ENCODE measurements around the gene TNFRSF14.
A peak's percentile ranks its signal among the peaks of the same experiment; 100 is the strongest.
"Not testable (repeated sequence)": the region's sequence is repeated elsewhere in the genome, so short reads cannot be mapped to it uniquely, and the experiment has no call there.

Gene TNFRSF14

DNA sequence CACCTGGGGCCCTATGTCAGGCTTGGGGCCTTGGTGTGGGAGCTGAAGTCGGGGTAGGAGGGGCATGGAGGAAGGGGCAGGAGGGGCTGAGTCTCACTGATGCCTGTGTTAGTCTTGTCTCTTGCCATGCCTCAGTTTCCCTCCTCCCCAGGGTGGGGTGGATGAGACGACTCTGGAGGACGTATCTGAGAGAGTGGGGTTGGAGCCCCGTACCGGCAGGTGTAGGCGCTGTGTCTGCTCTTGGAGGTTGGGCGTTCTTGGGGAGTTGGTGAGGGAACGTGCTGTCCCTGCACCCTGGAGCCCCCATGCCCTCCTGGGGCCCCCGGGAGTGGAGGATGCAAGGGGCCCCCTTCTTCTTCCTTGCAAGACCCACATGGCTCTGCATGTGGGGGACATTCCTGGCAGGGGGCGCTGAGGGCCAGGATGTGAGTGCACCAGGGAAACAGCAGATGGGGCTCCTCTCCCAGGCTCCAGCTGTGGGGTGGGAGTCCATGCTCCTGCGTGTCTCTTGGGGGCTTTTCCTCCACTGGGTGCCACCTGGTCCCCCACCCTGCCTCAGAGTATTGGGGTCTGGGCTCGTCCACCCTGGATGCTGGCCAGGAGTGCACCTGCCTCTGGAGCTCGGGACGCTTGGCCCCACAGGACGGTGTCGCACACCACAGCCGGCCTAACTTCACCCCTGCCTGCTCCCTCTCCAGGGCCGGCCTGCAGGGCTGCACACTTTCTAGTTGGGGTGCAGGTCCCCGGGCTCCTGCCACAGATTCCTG lies 1.4 kb upstream of the TNFRSF14 start:
- no peak for DNase-seq

DNA sequence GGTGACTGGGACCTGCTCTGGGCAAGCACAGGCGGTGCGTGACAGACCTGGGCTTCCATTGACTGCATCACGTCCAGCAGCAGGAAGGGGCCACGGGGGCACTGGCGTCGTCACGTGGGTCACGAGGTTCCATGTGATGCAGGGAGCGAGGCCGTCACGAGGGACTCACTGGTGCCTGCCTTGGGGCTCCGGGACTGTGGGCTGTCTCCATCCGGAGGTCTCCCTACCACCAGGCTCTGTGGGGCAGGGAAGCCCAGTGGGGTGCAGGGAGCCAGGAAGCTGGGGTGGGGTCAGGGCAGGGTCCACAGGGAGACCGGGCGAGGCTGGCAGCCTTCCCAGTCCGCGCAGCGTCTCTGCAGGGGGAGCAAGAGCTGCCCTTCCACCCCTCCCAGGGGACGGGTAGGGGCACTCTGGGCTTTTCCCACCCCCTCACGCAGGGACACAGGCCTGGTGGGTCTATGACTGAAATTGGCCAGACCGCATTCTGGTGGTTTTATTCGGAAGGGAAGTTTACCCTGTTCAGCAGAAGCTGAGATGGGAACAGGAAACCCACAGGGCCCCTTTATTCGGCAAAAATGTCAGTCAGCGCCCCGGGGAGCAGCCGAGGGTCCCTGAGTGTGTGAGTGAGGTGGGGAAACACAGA lies 416 bp upstream of the TNFRSF14 start:
- DNase-seq: peak; percentile 12

GRCh38 chr1:2556678-2557481 lies 709 bp downstream of the TNFRSF14 start:
- no peak for DNase-seq

- no peak for DNase-seq
These were observed 1.6 kb downstream of the TNFRSF14 start for GRCh38 chr1:2557482-2558400.

DNA sequence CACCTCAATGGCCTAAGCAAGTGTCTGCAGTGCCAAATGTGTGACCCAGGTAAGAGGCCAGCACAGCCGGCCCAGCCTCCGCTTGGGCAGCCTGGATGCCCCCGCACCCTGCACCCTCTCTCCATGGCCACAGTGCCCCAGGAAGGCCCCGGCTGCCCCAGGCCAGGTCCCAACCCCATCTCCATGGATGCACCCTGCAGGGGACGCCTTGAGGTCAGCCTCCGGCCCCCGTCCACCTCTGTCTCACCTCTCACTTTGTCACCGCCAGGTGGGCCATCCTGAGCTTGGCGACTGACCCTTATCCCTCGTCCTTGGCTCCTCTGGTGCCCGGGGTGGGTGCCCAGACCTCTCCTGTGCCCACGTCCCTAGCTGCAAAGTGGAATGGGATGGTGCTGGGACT lies 2.2 kb downstream of the TNFRSF14 start:
- no peak for DNase-seq

DNA sequence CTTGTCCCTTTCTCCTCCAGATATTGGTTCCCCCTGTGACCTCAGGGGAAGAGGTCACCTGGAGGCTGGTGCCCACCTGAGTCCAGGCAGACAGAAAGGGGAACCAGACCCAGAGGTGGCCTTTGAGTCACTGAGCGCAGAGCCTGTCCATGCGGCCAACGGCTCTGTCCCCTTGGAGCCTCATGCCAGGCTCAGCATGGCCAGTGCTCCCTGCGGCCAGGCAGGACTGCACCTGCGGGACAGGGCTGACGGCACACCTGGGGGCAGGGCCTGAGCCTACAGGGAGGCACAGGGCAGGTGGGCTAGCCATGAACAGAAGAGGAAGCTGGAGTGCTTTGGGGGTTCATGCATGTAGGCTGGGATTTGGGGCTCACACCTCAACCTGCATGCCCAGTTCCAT lies 2.7 kb downstream of the TNFRSF14 start:
- DNase-seq: no peak

DNA sequence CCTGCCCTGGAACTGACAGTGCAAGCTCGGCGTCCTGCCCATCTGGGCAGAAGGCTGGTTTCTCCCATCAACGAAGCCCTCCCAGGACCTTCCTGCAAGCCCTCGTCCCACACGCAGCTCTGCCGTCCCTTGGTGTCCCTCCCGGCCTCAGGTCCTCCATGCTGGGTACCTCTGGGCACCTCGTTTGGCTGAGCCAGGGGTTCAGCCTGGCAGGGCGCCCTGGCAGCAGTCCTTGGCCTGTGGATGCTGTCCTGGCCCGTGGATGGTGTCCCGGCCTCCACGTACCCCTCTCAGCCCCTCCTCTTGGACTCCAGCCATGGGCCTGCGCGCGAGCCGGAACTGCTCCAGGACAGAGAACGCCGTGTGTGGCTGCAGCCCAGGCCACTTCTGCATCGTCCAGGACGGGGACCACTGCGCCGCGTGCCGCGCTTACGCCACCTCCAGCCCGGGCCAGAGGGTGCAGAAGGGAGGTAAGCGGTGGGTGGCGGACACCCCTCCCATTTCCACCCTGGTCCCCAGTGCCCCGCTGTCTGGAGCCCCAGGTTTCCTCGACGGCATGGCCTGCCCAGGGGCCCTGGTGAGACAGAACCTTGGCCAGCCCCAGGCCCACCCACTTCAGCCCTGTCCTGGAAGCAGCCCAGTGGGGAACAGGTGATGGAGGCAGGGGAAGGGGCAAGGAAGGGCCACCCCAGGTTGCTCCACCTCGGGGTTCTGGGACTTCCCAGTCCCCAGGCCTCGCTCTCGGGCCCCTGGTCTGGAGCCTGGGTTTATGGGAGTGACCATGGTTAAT lies 3.5 kb downstream of the TNFRSF14 start:
- no peak for DNase-seq

DNA sequence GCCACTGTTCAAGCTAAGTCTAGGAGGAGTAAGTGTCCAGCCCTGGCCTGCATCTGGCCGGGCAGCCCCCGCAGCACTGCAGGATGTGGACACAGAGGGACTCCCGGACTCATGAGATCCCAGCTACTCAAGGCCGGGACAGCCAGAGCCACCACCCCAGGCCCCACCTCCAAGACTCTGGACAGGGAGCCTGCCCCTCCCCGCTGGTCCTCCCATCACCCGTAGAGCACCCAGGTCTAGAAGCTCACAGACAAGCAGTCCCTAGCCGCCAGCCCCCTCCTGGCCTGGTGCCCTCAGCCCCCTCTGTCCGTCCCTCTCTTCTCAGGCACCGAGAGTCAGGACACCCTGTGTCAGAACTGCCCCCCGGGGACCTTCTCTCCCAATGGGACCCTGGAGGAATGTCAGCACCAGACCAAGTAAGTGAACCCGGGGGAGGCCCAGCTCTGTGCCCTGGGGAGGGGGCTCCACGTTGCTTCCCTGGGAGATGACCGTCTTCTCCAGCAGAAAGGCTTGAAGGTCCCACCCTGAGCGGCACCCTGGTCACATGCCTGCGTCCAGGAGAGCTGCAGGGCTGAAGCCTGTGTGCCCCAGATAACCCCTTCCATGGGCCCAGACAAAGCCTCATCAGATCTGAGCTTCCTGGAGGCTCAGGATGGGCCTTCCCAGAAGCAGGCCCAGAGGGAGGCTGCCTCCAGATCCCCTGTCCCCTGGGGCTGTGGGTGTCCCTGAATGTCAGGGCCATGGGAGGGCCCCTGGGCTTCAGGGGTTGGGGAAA lies 4.3 kb downstream of the TNFRSF14 start:
- DNase-seq: no peak

DNA sequence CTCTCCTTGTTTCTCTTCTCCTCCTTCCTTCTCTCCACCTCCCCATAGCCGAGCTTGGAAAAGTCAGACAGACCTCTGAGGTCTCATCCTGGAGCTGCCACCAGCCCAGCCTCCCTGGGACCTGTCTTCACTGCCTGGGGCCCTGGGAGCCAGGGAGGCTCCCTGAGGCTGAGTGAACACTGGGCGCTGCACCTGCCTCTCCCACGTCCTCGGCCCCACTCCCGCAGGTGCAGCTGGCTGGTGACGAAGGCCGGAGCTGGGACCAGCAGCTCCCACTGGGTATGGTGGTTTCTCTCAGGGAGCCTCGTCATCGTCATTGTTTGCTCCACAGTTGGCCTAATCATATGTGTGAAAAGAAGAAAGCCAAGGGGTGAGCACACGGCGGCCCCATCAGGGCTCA lies 5.3 kb downstream of the TNFRSF14 start:
- DNase-seq: no peak

GRCh38 chr1:2561898-2562895 lies 6.0 kb downstream of the TNFRSF14 start:
- no peak for DNase-seq

DNA sequence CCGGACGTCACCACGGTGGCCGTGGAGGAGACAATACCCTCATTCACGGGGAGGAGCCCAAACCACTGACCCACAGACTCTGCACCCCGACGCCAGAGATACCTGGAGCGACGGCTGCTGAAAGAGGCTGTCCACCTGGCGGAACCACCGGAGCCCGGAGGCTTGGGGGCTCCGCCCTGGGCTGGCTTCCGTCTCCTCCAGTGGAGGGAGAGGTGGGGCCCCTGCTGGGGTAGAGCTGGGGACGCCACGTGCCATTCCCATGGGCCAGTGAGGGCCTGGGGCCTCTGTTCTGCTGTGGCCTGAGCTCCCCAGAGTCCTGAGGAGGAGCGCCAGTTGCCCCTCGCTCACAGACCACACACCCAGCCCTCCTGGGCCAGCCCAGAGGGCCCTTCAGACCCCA lies 7.0 kb downstream of the TNFRSF14 start:
- DNase-seq: no peak

DNA sequence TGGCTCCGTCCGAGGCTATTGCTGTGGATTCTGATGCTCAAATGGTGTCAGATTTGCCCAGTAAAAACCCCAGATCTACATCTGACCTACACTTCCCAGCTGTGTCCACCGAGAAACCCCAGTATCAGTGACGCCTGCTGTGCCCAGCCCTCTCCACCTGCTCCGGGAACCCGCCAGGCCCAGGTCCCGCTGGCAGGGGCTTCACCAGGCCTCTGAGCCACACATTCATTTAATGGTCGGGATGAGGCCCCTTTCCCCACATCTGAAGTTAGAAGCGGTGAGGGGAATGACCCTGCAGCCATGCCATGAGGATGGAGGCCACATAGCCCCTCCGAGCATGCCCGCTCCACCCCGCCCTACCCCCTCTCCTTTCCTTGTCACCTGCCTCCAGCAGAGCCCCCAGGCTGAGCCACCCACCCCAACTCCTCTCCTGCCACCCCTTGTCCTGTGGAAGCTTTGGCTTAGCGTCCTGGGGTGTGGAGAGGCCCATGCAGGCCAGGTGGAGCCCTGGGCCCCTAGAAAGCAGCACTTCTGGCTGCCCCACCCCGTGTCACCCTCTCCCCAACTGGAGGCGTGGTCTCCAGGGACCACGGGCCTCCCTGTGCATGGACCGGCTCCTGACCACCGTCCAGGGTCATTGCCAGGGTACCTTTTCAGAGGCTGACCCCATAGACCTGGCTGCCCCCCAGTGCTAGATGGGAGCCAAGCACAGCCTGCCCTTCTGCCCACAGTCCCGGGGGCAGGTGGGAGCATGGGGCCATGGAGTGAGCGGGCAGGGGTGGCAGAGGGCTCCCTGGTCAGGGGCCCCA lies 8.0 kb downstream of the TNFRSF14 start:
- DNase-seq: no peak

GRCh38 chr1:2564815-2565374 lies 8.7 kb downstream of the TNFRSF14 start:
- DNase-seq: no peak

GRCh38 chr1:2566101-2567045 lies 10.2 kb downstream of the TNFRSF14 start:
- DNase-seq: no peak

DNA sequence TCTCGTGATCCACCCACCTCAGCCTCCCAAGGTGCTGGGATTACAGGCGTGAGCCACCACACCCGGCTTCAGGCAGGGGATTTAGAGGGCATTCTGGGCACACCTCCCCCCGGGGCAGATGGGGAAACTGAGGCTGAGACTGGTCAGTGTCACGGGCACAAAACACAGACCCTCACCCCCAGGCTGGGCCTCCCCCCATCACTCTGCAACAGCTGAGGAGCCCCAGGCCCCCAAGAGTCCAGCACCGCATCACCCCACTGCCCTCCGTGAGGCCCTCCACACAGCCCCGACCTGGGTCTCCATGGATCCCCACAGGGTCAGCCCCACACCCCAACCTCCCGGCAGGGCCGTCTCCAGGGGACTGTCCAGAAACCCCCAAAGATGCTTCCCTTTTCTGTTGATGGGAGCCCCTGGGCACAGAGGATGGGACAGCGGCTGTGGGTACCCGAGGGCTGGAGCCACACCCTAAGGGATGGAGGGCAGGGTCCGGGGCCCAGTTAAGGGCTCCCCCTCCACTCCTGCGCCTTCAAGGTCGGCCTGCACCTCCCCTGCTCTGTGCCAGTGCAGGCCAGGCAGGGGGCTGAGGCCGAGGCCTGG lies 11.0 kb downstream of the TNFRSF14 start:
- DNase-seq: no peak

DNA sequence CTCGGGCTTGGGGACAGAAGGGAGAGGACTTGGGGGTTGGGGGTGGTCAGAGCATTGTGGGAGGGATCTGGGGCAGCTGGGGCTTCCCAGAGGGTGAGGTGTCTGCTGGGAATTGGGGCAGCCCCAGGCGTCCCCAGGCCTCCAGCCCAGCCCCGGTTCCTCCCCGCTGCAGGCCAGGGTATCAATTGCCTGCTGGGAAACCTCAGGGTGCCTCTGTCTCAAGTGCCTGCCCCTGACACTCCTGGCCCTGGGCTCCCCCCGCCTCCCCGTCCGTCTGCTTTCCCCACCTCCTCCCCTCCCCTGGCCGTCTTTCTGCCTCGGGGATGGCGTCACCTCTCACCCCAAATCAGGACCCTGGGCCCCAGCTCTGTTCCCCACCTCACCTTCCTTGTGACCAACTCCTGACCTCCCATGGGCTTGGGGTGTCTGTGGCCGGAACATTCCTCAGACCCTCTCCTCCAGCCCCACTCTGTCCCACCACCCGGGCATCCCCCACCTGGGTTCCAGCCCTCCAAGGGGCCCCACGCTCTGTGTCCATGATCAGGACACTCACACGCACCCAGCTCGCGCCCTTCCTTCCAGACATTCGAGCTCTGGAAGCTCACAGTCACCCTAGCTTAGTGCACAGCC lies 12.1 kb downstream of the TNFRSF14 start:
- not testable (repeated sequence) for DNase-seq
